ENCODE data around the gene CDPF1. TPM values are rescaled to one million over a fixed set of nuclear protein-coding genes. Genes with fewer than 3 reads are reported as not detected.

CDPF1 gene
- total RNA-seq, 1 donor from 2014 or later = 10.0 TPM

- Mint-ChIP-seq H3K27ac (no peak overlapping the region), H3K9me3 (ENCODE audit: low read depth) (no peaks in the 10 kb centered on the region), H3K4me1 (ENCODE audit: low read depth) (peaks cover 5% of the 10 kb centered on the region), H3K4me3 (ENCODE audit: low read depth) (no peak overlapping the region), H3K36me3 (ENCODE audit: insufficient read depth) (peaks cover 16% of the 10 kb centered on the region), H3K27me3 (no peaks in the 10 kb centered on the region)
- DNase-seq (ENCODE audit: low spot score, unreplicated experiment) = no peak
- TF ChIP-seq, protein P1, sequence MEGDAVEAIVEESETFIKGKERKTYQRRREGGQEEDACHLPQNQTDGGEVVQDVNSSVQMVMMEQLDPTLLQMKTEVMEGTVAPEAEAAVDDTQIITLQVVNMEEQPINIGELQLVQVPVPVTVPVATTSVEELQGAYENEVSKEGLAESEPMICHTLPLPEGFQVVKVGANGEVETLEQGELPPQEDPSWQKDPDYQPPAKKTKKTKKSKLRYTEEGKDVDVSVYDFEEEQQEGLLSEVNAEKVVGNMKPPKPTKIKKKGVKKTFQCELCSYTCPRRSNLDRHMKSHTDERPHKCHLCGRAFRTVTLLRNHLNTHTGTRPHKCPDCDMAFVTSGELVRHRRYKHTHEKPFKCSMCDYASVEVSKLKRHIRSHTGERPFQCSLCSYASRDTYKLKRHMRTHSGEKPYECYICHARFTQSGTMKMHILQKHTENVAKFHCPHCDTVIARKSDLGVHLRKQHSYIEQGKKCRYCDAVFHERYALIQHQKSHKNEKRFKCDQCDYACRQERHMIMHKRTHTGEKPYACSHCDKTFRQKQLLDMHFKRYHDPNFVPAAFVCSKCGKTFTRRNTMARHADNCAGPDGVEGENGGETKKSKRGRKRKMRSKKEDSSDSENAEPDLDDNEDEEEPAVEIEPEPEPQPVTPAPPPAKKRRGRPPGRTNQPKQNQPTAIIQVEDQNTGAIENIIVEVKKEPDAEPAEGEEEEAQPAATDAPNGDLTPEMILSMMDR (IDR thresholded peaks at IDR 0.05; ENCODE audit: unreplicated experiment) = no peak
These were observed 41.0 kb upstream of the CDPF1 start for GRCh38 chr22:46290843-46291785.

GRCh38 chr22:46290121-46290842 is 40.2 kb upstream of the CDPF1 start:
- peaks cover under 1% of the 10 kb centered on the region for H3K4me1 Mint-ChIP-seq (ENCODE audit: low read depth)
- H3K27me3 Mint-ChIP-seq = no peaks in the 10 kb centered on the region
- no peak overlapping the region for H3K4me3 Mint-ChIP-seq (ENCODE audit: low read depth)
- DNase-seq (ENCODE audit: low spot score, unreplicated experiment) = no peak
- TF ChIP-seq, protein P1 (IDR thresholded peaks at IDR 0.05; ENCODE audit: unreplicated experiment) = no peak
- no peaks in the 10 kb centered on the region for H3K9me3 Mint-ChIP-seq (ENCODE audit: low read depth)
- peaks cover 21% of the 10 kb centered on the region for H3K36me3 Mint-ChIP-seq (ENCODE audit: insufficient read depth)
- H3K27ac Mint-ChIP-seq = no peak overlapping the region

- Mint-ChIP-seq H3K27me3 (no peaks in the 10 kb centered on the region), H3K4me3 (ENCODE audit: low read depth) (no peak overlapping the region), H3K4me1 (ENCODE audit: low read depth) (no peaks in the 10 kb centered on the region), H3K9me3 (ENCODE audit: low read depth) (no peaks in the 10 kb centered on the region), H3K36me3 (ENCODE audit: insufficient read depth) (peaks cover 25% of the 10 kb centered on the region), H3K27ac (no peak overlapping the region)
- TF ChIP-seq, protein P1 (IDR thresholded peaks at IDR 0.05; ENCODE audit: unreplicated experiment) = no peak
- DNase-seq (ENCODE audit: low spot score, unreplicated experiment) = no peak
These were observed 39.3 kb upstream of the CDPF1 start for GRCh38 chr22:46289244-46289891.

GRCh38 chr22:46288846-46289243 is 38.8 kb upstream of the CDPF1 start:
- TF ChIP-seq, protein P1 (IDR thresholded peaks at IDR 0.05; ENCODE audit: unreplicated experiment) = no peak
- Mint-ChIP-seq H3K4me1 (ENCODE audit: low read depth) (no peaks in the 10 kb centered on the region), H3K9me3 (ENCODE audit: low read depth) (no peaks in the 10 kb centered on the region), H3K27ac (no peak overlapping the region), H3K27me3 (no peaks in the 10 kb centered on the region), H3K4me3 (ENCODE audit: low read depth) (no peak overlapping the region), H3K36me3 (ENCODE audit: insufficient read depth) (peaks cover 30% of the 10 kb centered on the region)
- no peak for DNase-seq (ENCODE audit: low spot score, unreplicated experiment)

All from progenitor cell of endocrine pancreas (in vitro differentiated cells).